Activated CD4-positive, alpha-beta memory T cell treated with anti-CD3 and anti-CD28 coated beads for 36 hours (primary cell): Measurements from ENCODE around the gene PTPRE. TPM values are rescaled to one million over a fixed set of nuclear protein-coding genes. Genes with fewer than 3 reads are reported as not detected.

ENCODE experiments used
- CTCF ChIA-PET: fragments of 350-600 bp; sonication (Branson Sonifier 250); formaldehyde crosslinking; loops from one replicate; lab custom pipeline; 2021; ENCODE audit warnings: antibody characterized with exemption, inconsistent platforms; lab: Charles Lee
- POLR2A ChIA-PET: fragments of 350-600 bp; sonication (Branson Sonifier 250); formaldehyde crosslinking; loops from one replicate; lab custom pipeline; 2021; ENCODE audit warnings: antibody characterized with exemption; lab: Charles Lee
- DNase-seq: peaks from one replicate; pipeline ENCODE4 v3.0.0-alpha.2; 2020
- H3K27ac Mint-ChIP-seq: one replicate; pipeline ENCODE4 v1.8.0; 2021; ENCODE audit warnings: mixed read lengths
- H3K27me3 Mint-ChIP-seq: one replicate; pipeline ENCODE4 v1.8.0; 2021; ENCODE audit warnings: mixed read lengths
- H3K36me3 Mint-ChIP-seq: one replicate; pipeline ENCODE4 v1.8.0; 2021; ENCODE audit warnings: mixed read lengths
- H3K4me1 Mint-ChIP-seq: one replicate; pipeline ENCODE4 v1.8.0; 2021; ENCODE audit warnings: low read depth, mixed read lengths
- H3K4me3 Mint-ChIP-seq: one replicate; pipeline ENCODE4 v1.8.0; 2021; ENCODE audit warnings: mild to moderate bottlenecking, mixed read lengths
- H3K9me3 Mint-ChIP-seq: one replicate; pipeline ENCODE4 v1.8.0; 2021; ENCODE audit warnings: mixed read lengths
- intact Hi-C: fragments of 100-400 bp; cut with micrococcal nuclease; formaldehyde crosslinking; loops from one replicate; pipeline ENCODE4 v1.15.1; 2023
- total RNA-seq, 2 experiments: library from RNA; stranded (reverse); gene quantifications; one replicate each; pipeline ENCODE4 v1.2.3, GENCODE V29; 2021

The PTPRE gene
- total RNA-seq, 2 experiments from 2014 or later: 29.4 to 34.0 TPM

- Mint-ChIP-seq H3K27ac (no peak overlapping the region), H3K9me3 (no peaks in the 10 kb centered on the region), H3K4me1 (peaks cover 2% of the 10 kb centered on the region), H3K36me3 (no peaks in the 10 kb centered on the region), H3K27me3 (no peaks in the 10 kb centered on the region), H3K4me3 (no peak overlapping the region)
- DNase-seq: no peak
- CTCF ChIA-PET: interaction anchor here (0.9 to 1.1 kb wide), 2 partner anchors 89 to 113 kb away, joined by 3 to 4 read pairs; no protein-coding TSS in a partner anchor
- intact Hi-C loops: no loop called here
- POLR2A ChIA-PET: no interaction called here
These were observed 15.9 kb downstream of the PTPRE start for GRCh38 chr10:127922675-127923366.

DNA sequence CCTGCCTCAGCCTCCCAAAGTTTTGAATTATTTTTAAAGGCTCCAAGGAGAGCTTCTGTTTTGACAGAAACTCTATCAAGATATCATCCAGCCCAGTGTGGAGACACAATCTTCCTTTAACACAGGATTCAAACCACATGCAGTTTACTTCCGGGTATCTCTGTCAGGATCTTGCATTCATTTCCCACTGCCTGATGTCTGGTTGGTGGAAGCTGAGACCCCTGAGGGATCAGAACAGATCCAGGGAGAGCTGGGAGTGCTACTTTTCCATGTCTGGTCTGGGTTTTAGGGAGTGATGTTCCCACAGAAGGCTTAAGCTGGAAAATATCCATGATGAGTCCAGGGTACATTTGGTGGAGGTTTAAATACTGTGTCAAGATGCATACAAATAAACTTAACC lies 16.7 kb downstream of the PTPRE start:
- no peaks in the 10 kb centered on the region for H3K9me3 Mint-ChIP-seq
- no peak overlapping the region for H3K4me3 Mint-ChIP-seq
- no peaks in the 10 kb centered on the region for H3K27me3 Mint-ChIP-seq
- peaks cover 2% of the 10 kb centered on the region for H3K4me1 Mint-ChIP-seq
- intact Hi-C loops: no loop called here
- ChIA-PET CTCF (no interaction called here), POLR2A (no interaction called here)
- no peak for DNase-seq
- H3K36me3 Mint-ChIP-seq: no peaks in the 10 kb centered on the region
- H3K27ac Mint-ChIP-seq: no peak overlapping the region

GRCh38 chr10:127925471-127926207 lies 18.7 kb downstream of the PTPRE start:
- intact Hi-C loops: no loop called here
- no peak for DNase-seq
- Mint-ChIP-seq H3K4me3 (no peak overlapping the region), H3K4me1 (no peaks in the 10 kb centered on the region), H3K9me3 (no peaks in the 10 kb centered on the region), H3K36me3 (no peaks in the 10 kb centered on the region), H3K27ac (no peak overlapping the region), H3K27me3 (no peaks in the 10 kb centered on the region)
- ChIA-PET CTCF (interaction anchor here (0.9 to 1.2 kb wide), 6 partner anchors 12 to 87 kb away, joined by 3 to 4 read pairs (median 3); partner anchors contain the start of gene PTPRE), POLR2A (no interaction called here)

- peaks cover 1% of the 10 kb centered on the region for H3K27me3 Mint-ChIP-seq
- no peak overlapping the region for H3K27ac Mint-ChIP-seq
- H3K9me3 Mint-ChIP-seq: no peaks in the 10 kb centered on the region
- H3K36me3 Mint-ChIP-seq: no peaks in the 10 kb centered on the region
- ChIA-PET POLR2A (no interaction called here), CTCF (interaction anchor here (1.0 to 1.2 kb wide), 3 partner anchors 19 to 85 kb away, joined by 3 to 4 read pairs (median 3); partner anchors contain the start of gene PTPRE)
- no peaks in the 10 kb centered on the region for H3K4me1 Mint-ChIP-seq
- no peak for DNase-seq
- H3K4me3 Mint-ChIP-seq: no peak overlapping the region
- intact Hi-C loops: no loop called here
These were observed 19.6 kb downstream of the PTPRE start for GRCh38 chr10:127926455-127926854.

GRCh38 chr10:127928021-127928806 lies 21.3 kb downstream of the PTPRE start:
- intact Hi-C loops: no loop called here
- ChIA-PET CTCF (interaction anchor here (1.3 kb wide), 1 partner anchor 21 kb away, joined by 4 read pairs; the partner anchor contains the start of gene PTPRE), POLR2A (no interaction called here)
- no peak overlapping the region for H3K4me3 Mint-ChIP-seq
- H3K4me1 Mint-ChIP-seq: no peaks in the 10 kb centered on the region
- no peak overlapping the region for H3K27ac Mint-ChIP-seq
- no peaks in the 10 kb centered on the region for H3K36me3 Mint-ChIP-seq
- DNase-seq: no peak
- peaks cover 1% of the 10 kb centered on the region for H3K27me3 Mint-ChIP-seq
- H3K9me3 Mint-ChIP-seq: no peaks in the 10 kb centered on the region

GRCh38 chr10:127932521-127933270 lies 25.8 kb downstream of the PTPRE start:
- Mint-ChIP-seq H3K36me3 (no peaks in the 10 kb centered on the region), H3K9me3 (no peaks in the 10 kb centered on the region), H3K27ac (no peak overlapping the region), H3K27me3 (peaks cover 4% of the 10 kb centered on the region), H3K4me3 (no peak overlapping the region), H3K4me1 (no peaks in the 10 kb centered on the region)
- ChIA-PET POLR2A (no interaction called here), CTCF (no interaction called here)
- no peak for DNase-seq
- intact Hi-C loops: no loop called here

- ChIA-PET POLR2A (no interaction called here), CTCF (interaction anchor here (0.7 kb wide), 1 partner anchor 10 kb away, joined by 3 read pairs; no protein-coding TSS in a partner anchor)
- no peak overlapping the region for H3K4me3 Mint-ChIP-seq
- no peaks in the 10 kb centered on the region for H3K4me1 Mint-ChIP-seq
- intact Hi-C loops: no loop called here
- no peaks in the 10 kb centered on the region for H3K9me3 Mint-ChIP-seq
- H3K27me3 Mint-ChIP-seq: peaks cover 5% of the 10 kb centered on the region
- H3K36me3 Mint-ChIP-seq: no peaks in the 10 kb centered on the region
- H3K27ac Mint-ChIP-seq: no peak overlapping the region
- DNase-seq: no peak
These were observed 26.4 kb downstream of the PTPRE start for GRCh38 chr10:127933271-127933670.

DNA sequence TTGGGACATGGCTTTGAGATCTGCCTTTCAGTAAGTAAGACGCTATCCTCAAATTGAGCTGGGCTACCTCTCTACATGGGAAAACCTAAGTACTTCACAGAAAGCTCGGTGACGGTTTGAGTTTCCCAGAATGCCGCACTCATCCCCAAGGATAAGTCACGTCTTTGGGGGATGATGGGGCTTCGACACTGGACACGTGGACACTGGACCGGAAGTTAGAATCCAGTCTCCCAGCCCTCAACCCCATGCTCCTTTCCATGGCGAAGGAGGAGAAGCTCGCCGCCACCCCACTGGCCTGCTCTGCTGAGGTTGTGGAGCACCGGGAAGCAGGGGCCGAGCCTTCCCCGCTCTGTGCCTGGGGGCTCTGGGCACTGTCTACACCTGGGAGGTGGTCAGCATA lies 27.5 kb downstream of the PTPRE start:
- Mint-ChIP-seq H3K9me3 (no peaks in the 10 kb centered on the region), H3K27ac (no peak overlapping the region), H3K4me1 (no peaks in the 10 kb centered on the region), H3K27me3 (peaks cover 8% of the 10 kb centered on the region), H3K36me3 (no peaks in the 10 kb centered on the region), H3K4me3 (no peak overlapping the region)
- CTCF ChIA-PET: no interaction called here
- intact Hi-C loops: no loop called here
- DNase-seq: no peak
- POLR2A ChIA-PET: interaction anchor here (0.9 kb wide), 1 partner anchor 55 kb away, joined by 3 read pairs; no protein-coding TSS in a partner anchor

DNA sequence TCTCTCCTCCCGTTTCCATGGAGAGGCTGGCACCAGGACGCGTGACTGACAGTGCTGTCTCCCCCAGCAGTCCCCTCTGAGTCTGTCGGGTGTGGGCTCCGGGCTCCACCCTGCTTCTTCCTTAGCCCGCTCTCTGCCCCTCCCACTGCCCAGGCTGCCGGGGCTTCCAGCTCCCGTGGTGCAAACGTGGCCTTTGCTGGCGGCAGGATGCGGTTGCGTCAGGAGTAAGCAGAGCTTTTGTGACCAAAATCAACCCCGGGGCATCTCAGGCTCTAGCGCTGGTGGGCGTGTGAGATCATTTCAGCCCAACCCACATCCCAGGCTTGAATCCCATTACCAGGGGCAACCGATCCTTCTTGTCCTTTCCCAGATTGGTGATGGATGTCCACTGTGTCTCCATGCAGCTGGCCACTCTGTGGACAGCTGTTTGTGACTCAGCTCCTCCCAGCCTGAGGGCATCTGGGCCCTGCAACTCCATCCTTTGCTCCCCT lies 28.2 kb downstream of the PTPRE start:
- intact Hi-C loops: no loop called here
- POLR2A ChIA-PET: interaction anchor here (0.9 kb wide), 1 partner anchor 56 kb away, joined by 3 read pairs; no protein-coding TSS in a partner anchor
- no peak overlapping the region for H3K27ac Mint-ChIP-seq
- no peak overlapping the region for H3K4me3 Mint-ChIP-seq
- CTCF ChIA-PET: interaction anchor here (0.6 kb wide), 1 partner anchor 141 kb away, joined by 3 read pairs; no protein-coding TSS in a partner anchor
- no peak for DNase-seq
- no peaks in the 10 kb centered on the region for H3K36me3 Mint-ChIP-seq
- no peaks in the 10 kb centered on the region for H3K4me1 Mint-ChIP-seq
- H3K27me3 Mint-ChIP-seq: peaks cover 15% of the 10 kb centered on the region
- H3K9me3 Mint-ChIP-seq: no peaks in the 10 kb centered on the region

DNA sequence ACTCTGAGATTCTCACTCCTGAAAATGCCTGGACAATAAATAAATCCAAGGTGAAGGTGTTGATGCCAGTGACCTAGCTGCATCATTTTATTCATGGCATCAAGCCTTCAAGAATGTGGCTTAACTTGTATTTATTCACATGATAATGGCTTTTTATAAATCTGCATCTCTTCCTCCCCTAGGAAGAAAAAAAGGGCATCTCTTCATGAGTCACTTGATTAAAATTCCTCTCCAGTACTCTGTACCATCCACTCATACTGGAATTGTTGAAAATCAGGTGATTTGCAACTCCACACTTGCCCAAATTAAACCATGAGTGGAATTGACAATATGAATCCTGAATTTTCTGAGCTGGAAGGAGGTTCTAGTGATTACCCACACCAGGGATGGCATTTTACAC lies 30.2 kb downstream of the PTPRE start:
- ChIA-PET POLR2A (no interaction called here), CTCF (no interaction called here)
- Mint-ChIP-seq H3K4me1 (no peaks in the 10 kb centered on the region), H3K27me3 (peaks cover 17% of the 10 kb centered on the region), H3K9me3 (no peaks in the 10 kb centered on the region), H3K36me3 (no peaks in the 10 kb centered on the region), H3K27ac (no peak overlapping the region), H3K4me3 (no peak overlapping the region)
- DNase-seq: no peak
- intact Hi-C loops: no loop called here

DNA sequence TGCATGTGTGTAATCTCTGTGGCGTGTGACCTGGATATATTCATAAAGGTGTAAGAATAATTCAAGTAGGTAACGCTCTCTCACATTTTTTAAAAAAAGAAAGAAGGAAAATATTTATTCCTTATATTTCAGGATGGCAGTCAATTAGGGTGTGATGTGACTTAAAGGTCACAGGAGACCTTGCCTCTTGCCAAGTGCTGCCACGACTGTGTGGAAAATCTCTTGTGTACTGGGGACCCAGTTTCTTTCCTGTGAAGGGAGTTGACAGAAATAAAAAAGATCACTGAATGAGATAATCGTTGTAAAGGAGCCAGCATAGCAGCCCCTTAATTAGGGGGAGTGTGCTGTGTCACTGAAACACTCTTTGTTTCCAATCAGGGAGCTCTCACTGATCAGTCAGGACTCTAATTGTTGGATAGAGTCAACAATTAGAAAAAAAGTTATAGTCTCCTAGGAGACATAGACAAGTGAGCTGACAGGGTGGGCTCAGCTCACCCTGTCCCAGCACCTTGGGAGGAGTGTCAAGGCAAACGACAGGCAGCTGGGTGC lies 31.1 kb downstream of the PTPRE start:
- ChIA-PET POLR2A (no interaction called here), CTCF (interaction anchor here (1.1 kb wide), 1 partner anchor 13 kb away, joined by 3 read pairs; no protein-coding TSS in a partner anchor)
- H3K27ac Mint-ChIP-seq: no peak overlapping the region
- no peak for DNase-seq
- H3K27me3 Mint-ChIP-seq: peaks cover 17% of the 10 kb centered on the region
- H3K4me1 Mint-ChIP-seq: no peaks in the 10 kb centered on the region
- no peaks in the 10 kb centered on the region for H3K9me3 Mint-ChIP-seq
- intact Hi-C loops: no loop called here
- no peaks in the 10 kb centered on the region for H3K36me3 Mint-ChIP-seq
- H3K4me3 Mint-ChIP-seq: no peak overlapping the region
